ENCODE measurements around the gene AFP.
"Not testable (repeated sequence)": the region's sequence is repeated elsewhere in the genome, so short reads cannot be mapped to it uniquely, and the experiment has no call there.

AFP gene

GRCh38 chr4:73435984-73436383 lies at the start of gene AFP:
TSS of gene AFP (plus strand) at chr4:73436221. CDS start at chr4:73436263, 42 bp downstream.
- Histone ChIP-seq H3K27ac (ENCODE audit: low read length) (no peak within 1 kb of the TSS), H3K4me1 (ENCODE audit: control insufficient read depth in 1 of 2, insufficient read depth in 2 of 2, low read length in 2 of 2) (no peaks in the 10 kb centered on the region), H3K36me3 (ENCODE audit: control insufficient read depth in 1 of 2, insufficient read depth in 2 of 2, low read length in 2 of 2) (no peaks in the 10 kb centered on the region), H3K9me3 (ENCODE audit: control insufficient read depth in 1 of 2, low read length in 2 of 2) (no peaks in the 10 kb centered on the region), H3K27me3 (ENCODE audit: low read depth, low read length) (no peaks in the 10 kb centered on the region), H3K4me3 (ENCODE audit: low read depth in 1 of 2, low read length in 2 of 2) (no peak within 1 kb of the TSS)

GRCh38 chr4:73387552-73387951 lies 48.5 kb upstream of the AFP start:
- H3K36me3 ChIP-seq (ENCODE audit: control insufficient read depth in 1 of 2, insufficient read depth in 2 of 2, low read length in 2 of 2): no peaks in the 10 kb centered on the region
- no peak overlapping the region for H3K27ac ChIP-seq (ENCODE audit: low read length)
- H3K27me3 ChIP-seq (ENCODE audit: low read depth, low read length): no peaks in the 10 kb centered on the region
- H3K9me3 ChIP-seq (ENCODE audit: control insufficient read depth in 1 of 2, low read length in 2 of 2): no peaks in the 10 kb centered on the region
- H3K4me1 ChIP-seq (ENCODE audit: control insufficient read depth in 1 of 2, insufficient read depth in 2 of 2, low read length in 2 of 2): no peaks in the 10 kb centered on the region
- no peak overlapping the region for H3K4me3 ChIP-seq (ENCODE audit: low read depth in 1 of 2, low read length in 2 of 2)

GRCh38 chr4:73388887-73389286 lies 47.1 kb upstream of the AFP start:
- Histone ChIP-seq H3K4me1 (ENCODE audit: control insufficient read depth in 1 of 2, insufficient read depth in 2 of 2, low read length in 2 of 2) (no peaks in the 10 kb centered on the region), H3K27ac (ENCODE audit: low read length) (no peak overlapping the region), H3K9me3 (ENCODE audit: control insufficient read depth in 1 of 2, low read length in 2 of 2) (no peaks in the 10 kb centered on the region), H3K27me3 (ENCODE audit: low read depth, low read length) (no peaks in the 10 kb centered on the region), H3K4me3 (ENCODE audit: low read depth in 1 of 2, low read length in 2 of 2) (no peak overlapping the region), H3K36me3 (ENCODE audit: control insufficient read depth in 1 of 2, insufficient read depth in 2 of 2, low read length in 2 of 2) (no peaks in the 10 kb centered on the region)

GRCh38 chr4:73389663-73390062 lies 46.4 kb upstream of the AFP start:
- H3K4me3 ChIP-seq (ENCODE audit: low read depth in 1 of 2, low read length in 2 of 2); H3K27ac ChIP-seq (ENCODE audit: low read length); H3K4me1 ChIP-seq (ENCODE audit: control insufficient read depth in 1 of 2, insufficient read depth in 2 of 2, low read length in 2 of 2); H3K27me3 ChIP-seq (ENCODE audit: low read depth, low read length); H3K36me3 ChIP-seq (ENCODE audit: control insufficient read depth in 1 of 2, insufficient read depth in 2 of 2, low read length in 2 of 2); H3K9me3 ChIP-seq (ENCODE audit: control insufficient read depth in 1 of 2, low read length in 2 of 2): not testable (repeated sequence)

GRCh38 chr4:73391774-73392173 lies 44.2 kb upstream of the AFP start:
- H3K27me3 ChIP-seq (ENCODE audit: low read depth, low read length): no peaks in the 10 kb centered on the region

GRCh38 chr4:73392936-73393335 lies 43.1 kb upstream of the AFP start:
- no peaks in the 10 kb centered on the region for H3K36me3 ChIP-seq (ENCODE audit: control insufficient read depth in 1 of 2, insufficient read depth in 2 of 2, low read length in 2 of 2)
- H3K9me3 ChIP-seq (ENCODE audit: control insufficient read depth in 1 of 2, low read length in 2 of 2): no peaks in the 10 kb centered on the region
- H3K4me1 ChIP-seq (ENCODE audit: control insufficient read depth in 1 of 2, insufficient read depth in 2 of 2, low read length in 2 of 2): no peaks in the 10 kb centered on the region
- no peak overlapping the region for H3K27ac ChIP-seq (ENCODE audit: low read length)
- no peak overlapping the region for H3K4me3 ChIP-seq (ENCODE audit: low read depth in 1 of 2, low read length in 2 of 2)
- H3K27me3 ChIP-seq (ENCODE audit: low read depth, low read length): no peaks in the 10 kb centered on the region

More at GRCh38 chr4:73391774-73392173, 44.2 kb upstream of the AFP start:
- Histone ChIP-seq H3K9me3 (ENCODE audit: control insufficient read depth in 1 of 2, low read length in 2 of 2) (no peaks in the 10 kb centered on the region), H3K36me3 (ENCODE audit: control insufficient read depth in 1 of 2, insufficient read depth in 2 of 2, low read length in 2 of 2) (no peaks in the 10 kb centered on the region), H3K4me1 (ENCODE audit: control insufficient read depth in 1 of 2, insufficient read depth in 2 of 2, low read length in 2 of 2) (no peaks in the 10 kb centered on the region), H3K4me3 (ENCODE audit: low read depth in 1 of 2, low read length in 2 of 2) (no peak overlapping the region), H3K27ac (ENCODE audit: low read length) (no peak overlapping the region)

- H3K27ac ChIP-seq (ENCODE audit: low read length): no peak overlapping the region
- H3K36me3 ChIP-seq (ENCODE audit: control insufficient read depth in 1 of 2, insufficient read depth in 2 of 2, low read length in 2 of 2): no peaks in the 10 kb centered on the region
- H3K4me1 ChIP-seq (ENCODE audit: control insufficient read depth in 1 of 2, insufficient read depth in 2 of 2, low read length in 2 of 2): no peaks in the 10 kb centered on the region
- H3K4me3 ChIP-seq (ENCODE audit: low read depth in 1 of 2, low read length in 2 of 2): no peak overlapping the region
- H3K9me3 ChIP-seq (ENCODE audit: control insufficient read depth in 1 of 2, low read length in 2 of 2): no peaks in the 10 kb centered on the region
- H3K27me3 ChIP-seq (ENCODE audit: low read depth, low read length): no peaks in the 10 kb centered on the region
These were observed 39.7 kb upstream of the AFP start for GRCh38 chr4:73396304-73396703.

- Histone ChIP-seq H3K27ac (ENCODE audit: low read length) (no peak overlapping the region), H3K4me1 (ENCODE audit: control insufficient read depth in 1 of 2, insufficient read depth in 2 of 2, low read length in 2 of 2) (no peaks in the 10 kb centered on the region), H3K4me3 (ENCODE audit: low read depth in 1 of 2, low read length in 2 of 2) (no peak overlapping the region), H3K36me3 (ENCODE audit: control insufficient read depth in 1 of 2, insufficient read depth in 2 of 2, low read length in 2 of 2) (no peaks in the 10 kb centered on the region), H3K9me3 (ENCODE audit: control insufficient read depth in 1 of 2, low read length in 2 of 2) (no peaks in the 10 kb centered on the region), H3K27me3 (ENCODE audit: low read depth, low read length) (no peaks in the 10 kb centered on the region)
These were observed 38.7 kb upstream of the AFP start for GRCh38 chr4:73396993-73397972.

- Histone ChIP-seq H3K36me3 (ENCODE audit: control insufficient read depth in 1 of 2, insufficient read depth in 2 of 2, low read length in 2 of 2) (no peaks in the 10 kb centered on the region), H3K27me3 (ENCODE audit: low read depth, low read length) (no peaks in the 10 kb centered on the region), H3K9me3 (ENCODE audit: control insufficient read depth in 1 of 2, low read length in 2 of 2) (no peaks in the 10 kb centered on the region), H3K27ac (ENCODE audit: low read length) (no peak overlapping the region), H3K4me1 (ENCODE audit: control insufficient read depth in 1 of 2, insufficient read depth in 2 of 2, low read length in 2 of 2) (no peaks in the 10 kb centered on the region), H3K4me3 (ENCODE audit: low read depth in 1 of 2, low read length in 2 of 2) (no peak overlapping the region)
These were observed 34.6 kb upstream of the AFP start for GRCh38 chr4:73401412-73401811.

- H3K4me3 ChIP-seq (ENCODE audit: low read depth in 1 of 2, low read length in 2 of 2): no peak within 1 kb of the TSS
These were observed 32.0 kb upstream of the AFP start, which contains the start of gene ALB for GRCh38 chr4:73404042-73404441. TSS of gene ALB (plus strand) at chr4:73404287. CDS start at chr4:73404328, 41 bp downstream.

GRCh38 chr4:73404457-73404856 lies 31.6 kb upstream of the AFP start:
- Histone ChIP-seq H3K4me3 (ENCODE audit: low read depth in 1 of 2, low read length in 2 of 2) (no peak overlapping the region), H3K36me3 (ENCODE audit: control insufficient read depth in 1 of 2, insufficient read depth in 2 of 2, low read length in 2 of 2) (no peaks in the 10 kb centered on the region), H3K27ac (ENCODE audit: low read length) (no peak overlapping the region), H3K9me3 (ENCODE audit: control insufficient read depth in 1 of 2, low read length in 2 of 2) (no peaks in the 10 kb centered on the region), H3K27me3 (ENCODE audit: low read depth, low read length) (no peaks in the 10 kb centered on the region), H3K4me1 (ENCODE audit: control insufficient read depth in 1 of 2, insufficient read depth in 2 of 2, low read length in 2 of 2) (no peaks in the 10 kb centered on the region)

More at GRCh38 chr4:73404042-73404441, 32.0 kb upstream of the AFP start, which contains the start of gene ALB:
- Histone ChIP-seq H3K27me3 (ENCODE audit: low read depth, low read length) (no peaks in the 10 kb centered on the region), H3K36me3 (ENCODE audit: control insufficient read depth in 1 of 2, insufficient read depth in 2 of 2, low read length in 2 of 2) (no peaks in the 10 kb centered on the region), H3K9me3 (ENCODE audit: control insufficient read depth in 1 of 2, low read length in 2 of 2) (no peaks in the 10 kb centered on the region), H3K4me1 (ENCODE audit: control insufficient read depth in 1 of 2, insufficient read depth in 2 of 2, low read length in 2 of 2) (no peaks in the 10 kb centered on the region), H3K27ac (ENCODE audit: low read length) (no peak within 1 kb of the TSS)
